22Rv1 (cell line): ENCODE results near the gene UTP4.
"Not testable (repeated sequence)": the region's sequence is repeated elsewhere in the genome, so short reads cannot be mapped to it uniquely, and the experiment has no call there.

ENCODE experiments used
- ZFX ChIP-seq: fragments of 450-650 bp; IDR thresholded peaks from 2 replicates; pipeline ENCODE4 v1.6.1; 2017; ENCODE audit warnings: antibody characterized with exemption, borderline replicate concordance
- TF ChIP-seq, protein P1 (sequence below): fragments of 450-650 bp; IDR thresholded peaks from 2 replicates; pipeline ENCODE4 v1.5.1; 2017; ENCODE audit warnings: mild to moderate bottlenecking

DNA sequence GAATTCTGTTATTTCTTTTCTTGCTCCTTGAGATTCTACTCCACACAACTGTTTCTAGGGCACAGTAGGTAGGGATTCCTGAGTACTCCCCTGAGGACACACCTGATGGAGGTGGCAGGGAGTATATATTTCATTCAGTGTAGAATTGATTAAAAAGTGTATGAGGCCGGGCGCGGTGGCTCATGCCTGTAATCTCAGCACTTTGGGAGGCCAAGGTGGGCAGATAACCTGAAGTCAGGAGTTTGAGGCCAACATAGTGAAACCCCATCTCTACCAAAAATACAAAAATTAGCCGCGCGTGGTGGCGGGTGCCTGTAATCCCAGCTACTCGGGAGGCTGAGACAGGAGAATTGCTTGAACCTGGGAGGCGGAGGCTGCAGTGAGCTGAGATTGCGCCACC lies 5.6 kb upstream of the UTP4 start:
- not testable (repeated sequence) for TF ChIP-seq ZFX
- TF ChIP-seq, protein P1, sequence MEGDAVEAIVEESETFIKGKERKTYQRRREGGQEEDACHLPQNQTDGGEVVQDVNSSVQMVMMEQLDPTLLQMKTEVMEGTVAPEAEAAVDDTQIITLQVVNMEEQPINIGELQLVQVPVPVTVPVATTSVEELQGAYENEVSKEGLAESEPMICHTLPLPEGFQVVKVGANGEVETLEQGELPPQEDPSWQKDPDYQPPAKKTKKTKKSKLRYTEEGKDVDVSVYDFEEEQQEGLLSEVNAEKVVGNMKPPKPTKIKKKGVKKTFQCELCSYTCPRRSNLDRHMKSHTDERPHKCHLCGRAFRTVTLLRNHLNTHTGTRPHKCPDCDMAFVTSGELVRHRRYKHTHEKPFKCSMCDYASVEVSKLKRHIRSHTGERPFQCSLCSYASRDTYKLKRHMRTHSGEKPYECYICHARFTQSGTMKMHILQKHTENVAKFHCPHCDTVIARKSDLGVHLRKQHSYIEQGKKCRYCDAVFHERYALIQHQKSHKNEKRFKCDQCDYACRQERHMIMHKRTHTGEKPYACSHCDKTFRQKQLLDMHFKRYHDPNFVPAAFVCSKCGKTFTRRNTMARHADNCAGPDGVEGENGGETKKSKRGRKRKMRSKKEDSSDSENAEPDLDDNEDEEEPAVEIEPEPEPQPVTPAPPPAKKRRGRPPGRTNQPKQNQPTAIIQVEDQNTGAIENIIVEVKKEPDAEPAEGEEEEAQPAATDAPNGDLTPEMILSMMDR = not testable (repeated sequence)
